GM19395 (cell line): ENCODE measurements around the gene ZYX.

Experiments
- ATAC-seq: cut with Tn5 transposase; IDR thresholded peaks from one replicate; pipeline ENCODE4 v1.9.1; 2021; ENCODE audit warnings: mild to moderate bottlenecking, moderate library complexity; ENCODE audit not compliant: unreplicated experiment

Gene ZYX

GRCh38 chr7:143362131-143363015 is 18.8 kb upstream of the ZYX start, which contains the start of gene FAM131B:
FAM131B (minus strand) TSS chr7:143362713; CDS start chr7:143362603, 110 bp downstream.
- peak; percentile 50 for ATAC-seq

DNA sequence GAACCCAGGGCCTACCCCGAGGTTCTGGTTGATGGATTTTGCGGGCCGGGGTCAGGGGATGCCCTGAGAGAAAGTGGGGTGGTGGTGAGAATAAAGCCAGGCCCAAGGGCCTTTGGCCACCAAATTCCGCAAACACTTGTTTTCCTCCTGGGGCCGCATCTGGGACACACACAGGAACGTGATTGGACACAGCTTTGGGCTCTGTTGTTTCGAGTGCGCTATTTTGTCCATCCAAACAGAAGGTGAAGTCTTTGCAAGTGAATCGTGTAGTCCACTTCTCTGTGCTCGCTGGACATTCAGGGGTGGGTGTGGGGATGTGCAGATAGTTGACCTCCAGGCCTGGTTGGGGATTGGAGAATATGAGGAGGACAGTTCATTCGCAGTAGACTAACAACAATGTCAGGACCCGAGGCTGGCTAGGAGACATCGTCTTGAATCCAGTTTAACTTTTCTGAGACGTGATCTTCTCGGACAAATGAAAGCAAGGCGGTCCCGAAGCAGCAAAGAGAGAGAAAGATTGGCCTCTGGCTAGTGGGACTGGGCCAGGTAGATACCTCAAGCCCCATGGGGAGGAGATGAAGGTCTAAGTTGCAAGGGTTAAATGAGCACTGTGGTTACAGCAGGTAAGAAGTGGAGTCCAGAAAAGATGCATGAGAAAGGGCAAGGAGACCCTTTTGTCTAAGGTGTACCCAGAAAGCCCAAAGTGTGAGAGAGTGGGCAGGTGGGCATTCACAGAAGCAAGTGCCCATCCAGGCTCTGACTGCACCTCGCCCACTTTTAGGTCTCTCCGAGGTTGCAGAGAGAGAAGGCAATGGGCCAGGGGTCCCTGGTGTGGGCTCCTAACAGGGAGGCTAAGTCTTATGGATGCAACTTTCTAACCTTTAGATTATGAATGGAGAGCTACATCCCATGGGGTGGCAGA is 17.9 kb upstream of the ZYX start:
- ATAC-seq: no peak

DNA sequence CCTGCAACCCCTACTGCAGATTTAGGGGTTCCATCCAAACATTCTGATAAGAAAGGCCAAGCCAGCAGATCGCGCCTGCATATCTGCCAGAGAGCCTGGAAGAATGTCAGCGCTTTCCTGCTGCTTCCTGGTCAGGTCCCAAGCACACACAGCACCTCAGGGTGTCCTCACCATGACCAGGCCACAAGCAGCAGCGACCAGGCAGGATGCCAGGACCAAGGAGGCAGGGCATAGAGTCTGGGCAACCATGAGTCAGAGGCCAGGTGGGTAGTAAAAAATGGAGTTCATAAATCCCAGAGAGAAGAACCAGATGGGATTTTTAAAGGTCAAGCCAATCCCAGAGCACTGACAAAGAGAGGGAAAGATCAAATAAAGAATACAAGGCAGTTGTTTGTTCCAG is 13.2 kb upstream of the ZYX start:
- no peak for ATAC-seq

GRCh38 chr7:143368387-143368786 is 12.8 kb upstream of the ZYX start:
- ATAC-seq: no peak

- no peak for ATAC-seq
These were observed 11.2 kb upstream of the ZYX start for GRCh38 chr7:143369678-143370651.

DNA sequence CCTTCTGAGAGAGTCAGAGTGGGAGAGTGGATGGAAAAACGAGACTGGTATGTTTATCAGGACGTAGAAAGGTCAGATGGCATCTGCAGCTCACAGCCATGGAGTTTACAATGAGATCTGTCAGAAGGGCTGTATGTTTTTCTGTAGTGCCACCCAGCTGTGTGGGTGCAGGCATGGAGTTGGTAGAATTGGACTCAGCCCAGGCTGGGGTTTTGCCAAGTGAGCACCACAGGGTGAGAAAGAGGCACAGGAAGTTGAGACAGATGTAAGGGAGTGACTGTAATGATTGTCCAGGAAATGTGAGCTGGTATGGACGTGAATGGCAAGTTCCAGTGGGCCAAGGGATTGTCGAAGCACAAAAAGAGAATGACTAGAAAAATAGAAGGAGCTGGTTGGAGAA is 9.1 kb upstream of the ZYX start:
- no peak for ATAC-seq

DNA sequence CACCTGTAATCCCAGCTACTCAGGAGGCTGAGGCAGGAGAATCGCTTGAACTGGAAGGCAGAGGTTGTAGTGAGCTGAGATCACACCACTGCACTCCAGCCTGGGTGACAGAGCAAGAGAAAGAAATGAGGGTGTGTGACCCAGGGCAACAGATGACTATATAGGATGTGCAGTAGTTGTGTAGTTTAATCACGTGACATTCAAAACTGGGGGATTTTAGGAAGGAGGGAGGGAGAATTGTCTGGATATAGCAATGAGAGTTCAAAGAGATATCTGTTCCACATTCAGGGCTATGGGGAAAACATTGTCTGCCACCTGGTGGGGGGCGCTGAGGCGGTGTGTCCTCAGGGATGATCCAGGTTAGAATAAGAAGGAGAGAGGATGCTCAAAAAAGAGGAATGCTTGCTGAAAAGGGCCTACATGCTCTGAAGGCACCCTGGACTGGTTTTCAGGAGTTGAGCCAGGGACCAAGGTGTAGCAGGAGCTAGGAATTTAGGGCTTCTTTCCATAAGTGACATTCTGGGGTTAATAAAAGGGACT is 7.8 kb upstream of the ZYX start:
- ATAC-seq: no peak

DNA sequence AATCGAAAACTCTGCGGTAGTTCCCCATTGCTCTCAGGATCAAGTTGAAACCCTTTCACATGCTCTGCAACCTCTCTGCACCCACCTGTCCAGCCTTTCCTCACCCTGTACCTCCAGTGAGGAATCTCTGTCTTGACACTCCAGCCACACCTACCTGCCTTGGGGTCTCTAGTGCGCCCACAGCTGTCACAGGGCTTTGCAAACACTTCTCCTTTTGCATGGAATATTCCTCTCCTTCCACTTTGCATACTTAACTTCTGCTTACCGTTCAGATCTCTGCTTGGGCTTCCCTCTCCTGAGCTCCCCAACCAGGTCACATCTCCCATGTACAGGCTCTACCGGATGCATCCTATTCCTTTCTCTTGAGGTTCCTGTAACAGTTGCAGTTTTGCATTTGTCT is 6.6 kb upstream of the ZYX start:
- no peak for ATAC-seq

DNA sequence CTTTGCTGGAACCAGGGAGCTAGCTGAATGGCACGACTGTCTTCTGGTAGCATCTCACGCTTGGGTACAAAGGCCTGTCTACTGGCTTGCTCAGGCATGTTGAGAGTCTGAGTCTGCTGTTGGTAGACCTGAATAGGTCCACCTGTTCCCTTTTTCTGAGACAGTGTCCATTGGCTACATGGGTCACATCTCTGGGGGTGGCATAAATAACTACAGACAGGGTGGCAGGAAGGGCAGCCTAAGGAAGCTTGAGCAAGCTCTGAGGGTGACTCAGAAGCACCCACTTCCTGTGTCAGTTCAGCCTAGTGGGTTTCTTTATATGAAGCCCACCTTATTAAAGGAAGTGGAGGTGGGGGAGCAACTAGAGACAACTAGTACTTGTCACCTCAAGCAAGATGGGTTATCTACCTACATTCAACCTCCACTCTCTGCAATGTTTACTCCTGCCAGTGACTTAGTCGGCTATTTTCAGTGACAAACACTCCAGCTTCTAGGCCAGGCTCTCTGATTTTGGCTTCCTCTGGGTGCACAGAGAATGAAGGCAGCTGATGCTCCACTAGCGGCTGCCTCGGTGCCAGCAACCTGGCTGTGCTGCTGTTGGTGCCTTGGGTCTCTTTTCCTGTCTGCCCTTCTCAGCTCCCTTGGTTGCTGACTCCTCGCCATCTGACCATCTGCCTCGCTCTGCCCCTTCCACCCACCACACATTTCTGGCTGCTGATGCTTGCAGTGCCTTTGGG is 5.7 kb upstream of the ZYX start:
- no peak for ATAC-seq

GRCh38 chr7:143376396-143376795 is 4.7 kb upstream of the ZYX start:
- no peak for ATAC-seq

DNA sequence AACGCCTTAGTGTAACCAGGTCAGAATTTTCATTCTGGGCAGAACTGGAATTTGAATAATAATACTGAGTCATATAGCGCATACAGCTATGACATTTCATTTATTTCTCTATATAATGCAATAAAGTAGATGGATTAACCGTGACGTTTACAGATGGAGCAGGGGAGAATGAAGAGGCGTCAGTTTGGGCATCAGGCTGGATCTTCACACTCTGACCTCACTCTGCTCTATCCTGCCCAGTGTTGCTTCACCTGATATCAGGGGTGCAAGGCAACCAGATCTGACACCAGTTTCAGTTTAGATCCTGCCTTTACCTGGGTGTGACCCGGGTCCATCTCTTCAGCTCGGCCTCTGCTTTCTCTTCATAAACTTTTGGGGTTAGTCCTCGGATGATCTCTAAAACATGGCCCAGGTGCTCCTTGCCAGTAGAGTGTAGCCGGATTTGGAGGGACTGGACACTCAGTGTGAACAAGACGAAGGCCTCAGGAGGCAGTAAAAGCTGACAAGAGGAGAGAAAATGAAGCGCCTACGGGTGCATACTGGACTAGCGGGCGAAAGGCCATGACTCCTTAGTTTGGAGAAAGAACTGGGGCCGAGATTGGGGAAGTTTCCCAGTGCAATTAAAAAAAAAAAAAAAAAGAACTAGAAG is 1.4 kb upstream of the ZYX start:
- ATAC-seq: peak; percentile 10

- ATAC-seq: peak; percentile 69
These were observed 892 bp upstream of the ZYX start for GRCh38 chr7:143380260-143380645.

DNA sequence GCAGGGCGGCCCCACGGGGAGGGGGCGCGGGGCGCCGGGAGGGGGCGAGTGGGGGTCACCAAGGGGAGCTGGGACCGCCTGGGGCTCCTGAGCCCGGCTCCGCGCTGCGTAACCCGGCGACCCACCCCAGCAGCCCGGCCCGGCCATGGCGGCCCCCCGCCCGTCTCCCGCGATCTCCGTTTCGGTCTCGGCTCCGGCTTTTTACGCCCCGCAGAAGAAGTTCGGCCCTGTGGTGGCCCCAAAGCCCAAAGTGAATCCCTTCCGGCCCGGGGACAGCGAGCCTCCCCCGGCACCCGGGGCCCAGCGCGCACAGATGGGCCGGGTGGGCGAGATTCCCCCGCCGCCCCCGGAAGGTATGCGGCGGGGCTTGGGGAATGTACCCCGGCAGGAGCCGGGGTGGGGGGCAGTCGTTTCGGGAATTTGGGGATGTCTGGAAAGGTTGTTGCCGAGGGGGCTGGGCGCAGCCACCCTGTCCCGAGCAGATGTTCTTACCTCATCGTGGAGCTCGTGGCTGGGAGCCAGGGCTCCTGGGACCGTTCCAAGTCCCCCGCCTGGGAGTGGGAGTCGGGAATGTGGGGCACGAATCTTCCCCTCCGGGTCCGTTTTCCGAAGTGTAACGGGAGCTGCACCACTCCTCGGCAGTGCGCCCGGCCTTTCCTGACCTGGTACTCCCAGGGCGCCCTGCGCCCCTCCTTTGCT is 431 bp downstream of the ZYX start:
- peak; percentile 14 for ATAC-seq

- ATAC-seq: no peak
These were observed 1.1 kb downstream of the ZYX start for GRCh38 chr7:143382126-143382790.

- no peak for ATAC-seq
These were observed 1.9 kb downstream of the ZYX start for GRCh38 chr7:143382791-143383641.

DNA sequence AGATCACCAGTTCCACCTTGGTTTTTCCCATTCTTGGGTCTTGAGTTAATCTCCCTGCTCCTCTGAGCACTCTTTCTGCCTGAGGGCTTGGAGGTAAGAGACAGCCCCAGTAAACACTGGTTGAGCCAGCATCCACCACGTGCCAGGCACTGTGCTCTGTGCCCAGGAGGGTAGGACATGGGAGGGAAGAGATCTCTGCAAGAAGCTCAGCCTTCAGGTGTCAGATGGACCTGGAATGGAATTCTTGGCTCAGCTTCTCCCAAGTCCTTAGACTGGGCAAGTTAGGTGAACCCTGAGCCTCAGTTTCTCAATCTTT is 2.5 kb downstream of the ZYX start:
- no peak for ATAC-seq

DNA sequence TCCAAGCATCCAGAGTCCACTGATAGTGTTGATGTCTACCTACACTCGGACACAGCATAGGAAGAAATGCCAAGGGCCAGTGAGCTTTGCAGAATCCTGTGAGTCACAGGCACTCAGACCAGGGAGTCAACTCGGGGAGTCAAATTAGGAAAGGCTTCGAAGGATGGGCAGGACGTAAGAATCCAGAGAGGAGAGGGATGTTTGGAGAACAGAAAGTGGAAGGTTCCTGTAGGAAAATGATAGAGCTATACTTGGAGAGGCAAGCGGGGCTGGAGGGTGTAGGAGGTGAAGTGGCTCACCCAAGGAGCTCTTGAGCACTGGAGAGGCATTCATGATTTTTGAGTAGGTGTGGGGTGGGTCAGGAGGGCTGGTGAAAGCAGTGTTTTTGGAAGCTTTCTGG is 3.0 kb downstream of the ZYX start:
- no peak for ATAC-seq
